HFF-Myc (cell line): ENCODE measurements around the gene NR3C1.

Experiments
- DNase-seq: peaks from one replicate; pipeline ENCODE4 v3.0.0-alpha.2; 2011; ENCODE audit warnings: low read depth; ENCODE audit errors: extremely low read depth
- H3K4me3 ChIP-seq: replicated peaks from 2 replicates; pipeline ENCODE4 v1.5.1; 2011; ENCODE audit warnings: low read depth, mild to moderate bottlenecking, control low read depth, low read length
- CTCF ChIP-seq: IDR thresholded peaks from 2 replicates; pipeline ENCODE4 v1.5.1; 2012; ENCODE audit warnings: mild to moderate bottlenecking, low read depth, low read length, control low read depth; ENCODE audit errors: missing control alignments

The NR3C1 gene

GRCh38 chr5:143244990-143245389 is 158.5 kb downstream of the NR3C1 start:
- TF ChIP-seq CTCF: no peak
- DNase-seq: no peak
- H3K4me3 ChIP-seq: peak overlapping the region; percentile 24; the same call in 1 of the 2 replicates

- peak; percentile 97 for DNase-seq
Observed at GRCh38 chr5:143244000-143244736, 159.3 kb downstream of the NR3C1 start.

GRCh38 chr5:143243103-143243502 is 160.4 kb downstream of the NR3C1 start:
- no peak overlapping the region for H3K4me3 ChIP-seq
- no peak for TF ChIP-seq CTCF
- DNase-seq: no peak

More at GRCh38 chr5:143244000-143244736, 159.3 kb downstream of the NR3C1 start:
- no peak for TF ChIP-seq CTCF
- peak overlapping the region; percentile 24 for H3K4me3 ChIP-seq

- no peak overlapping the region for H3K4me3 ChIP-seq
- DNase-seq: no peak
- no peak for TF ChIP-seq CTCF
Observed at GRCh38 chr5:143241892-143242291, 161.6 kb downstream of the NR3C1 start.

GRCh38 chr5:143239882-143240518 is 163.5 kb downstream of the NR3C1 start:
- TF ChIP-seq CTCF: no peak
- DNase-seq: no peak
- no peak overlapping the region for H3K4me3 ChIP-seq

- DNase-seq: no peak
- TF ChIP-seq CTCF: no peak
- H3K4me3 ChIP-seq: no peak overlapping the region
Observed at GRCh38 chr5:143238620-143239019, 164.9 kb downstream of the NR3C1 start.
